Kidney epithelial cell (primary cell): Measurements from ENCODE around the gene SH3GL2. TPM values are rescaled to one million over a fixed set of nuclear protein-coding genes. Genes with fewer than 3 reads are reported as not detected.

Source experiments
- DNase-seq: peaks from one replicate; pipeline ENCODE4 v3.0.0-alpha.2; 2010; ENCODE audit warnings: low read depth
- H3K27me3 ChIP-seq: 2 replicates; pipeline ENCODE4 v1.6.0; 2011; ENCODE audit warnings: low read length; ENCODE audit not compliant: control insufficient read depth, insufficient read depth
- H3K36me3 ChIP-seq: 2 replicates; pipeline ENCODE4 v1.5.1; 2011; ENCODE audit warnings: low read length; ENCODE audit not compliant: control insufficient read depth, insufficient read depth
- H3K4me3 ChIP-seq: 2 replicates; pipeline ENCODE4 v1.5.1; 2011; ENCODE audit warnings: low read depth, mild to moderate bottlenecking, control low read depth, low read length
- CTCF ChIP-seq: IDR thresholded peaks from 2 replicates; pipeline ENCODE4 v1.5.1; 2011; ENCODE audit warnings: mild to moderate bottlenecking, moderate library complexity, low read length, control low read depth, inconsistent platforms; ENCODE audit not compliant: insufficient read depth, poor library complexity, severe bottlenecking
- total RNA-seq: library from RNA; depleted of rRNA; stranded (reverse); fragments of >200 nt; gene quantifications from 2 replicates; pipeline ENCODE4 v1.2.3, GENCODE V29; 2015

Gene SH3GL2
- total RNA-seq, 1 donor from 2014 or later: 3.5 TPM

- no peak for DNase-seq
- no peak for TF ChIP-seq CTCF
- Histone ChIP-seq H3K4me3 (no peak overlapping the region), H3K36me3 (no peaks in the 10 kb centered on the region), H3K27me3 (no peaks in the 10 kb centered on the region)
Measured at GRCh38 chr9:17631396-17631795, 52.5 kb downstream of the SH3GL2 start.

- no peak for TF ChIP-seq CTCF
- no peak overlapping the region for H3K4me3 ChIP-seq
- DNase-seq: no peak
- H3K27me3 ChIP-seq: no peaks in the 10 kb centered on the region
- no peaks in the 10 kb centered on the region for H3K36me3 ChIP-seq
Measured at GRCh38 chr9:17632994-17633393, 54.1 kb downstream of the SH3GL2 start.

GRCh38 chr9:17635115-17635890 lies 56.4 kb downstream of the SH3GL2 start:
- DNase-seq: no peak
- no peak for TF ChIP-seq CTCF
- Histone ChIP-seq H3K4me3 (no peak overlapping the region), H3K36me3 (no peaks in the 10 kb centered on the region), H3K27me3 (no peaks in the 10 kb centered on the region)

- no peaks in the 10 kb centered on the region for H3K27me3 ChIP-seq
- H3K4me3 ChIP-seq: no peak overlapping the region
- no peaks in the 10 kb centered on the region for H3K36me3 ChIP-seq
- no peak for DNase-seq
- TF ChIP-seq CTCF: no peak
Measured at GRCh38 chr9:17636349-17636748, 57.5 kb downstream of the SH3GL2 start.

- Histone ChIP-seq H3K4me3 (no peak overlapping the region), H3K36me3 (no peaks in the 10 kb centered on the region), H3K27me3 (no peaks in the 10 kb centered on the region)
- DNase-seq: no peak
- TF ChIP-seq CTCF: no peak
Measured at GRCh38 chr9:17636821-17637220, 58.0 kb downstream of the SH3GL2 start.

- Histone ChIP-seq H3K4me3 (no peak overlapping the region), H3K36me3 (no peaks in the 10 kb centered on the region), H3K27me3 (no peaks in the 10 kb centered on the region)
- DNase-seq: no peak
- TF ChIP-seq CTCF: no peak
Measured at GRCh38 chr9:17637229-17637628, 58.4 kb downstream of the SH3GL2 start.
